IMR-90 (cell line): ENCODE measurements around the gene TMEM200A.

Source experiments
- POLR2A ChIP-seq: IDR thresholded peaks from 2 replicates; pipeline ENCODE4 v1.6.1; 2012; ENCODE audit warnings: mild to moderate bottlenecking, low read depth, low read length
- RFX5 ChIP-seq: IDR thresholded peaks from 2 replicates; pipeline ENCODE4 v1.8.0; 2012; ENCODE audit warnings: low read depth, mild to moderate bottlenecking, low read length, moderate library complexity
- TF ChIP-seq, protein P1 (sequence below): conservative IDR thresholded peaks from 2 replicates; pipeline ENCODE4 v1.5.1; 2012; ENCODE audit warnings: mild to moderate bottlenecking, low read depth, low read length, improper control_type of control experiment

DNA sequence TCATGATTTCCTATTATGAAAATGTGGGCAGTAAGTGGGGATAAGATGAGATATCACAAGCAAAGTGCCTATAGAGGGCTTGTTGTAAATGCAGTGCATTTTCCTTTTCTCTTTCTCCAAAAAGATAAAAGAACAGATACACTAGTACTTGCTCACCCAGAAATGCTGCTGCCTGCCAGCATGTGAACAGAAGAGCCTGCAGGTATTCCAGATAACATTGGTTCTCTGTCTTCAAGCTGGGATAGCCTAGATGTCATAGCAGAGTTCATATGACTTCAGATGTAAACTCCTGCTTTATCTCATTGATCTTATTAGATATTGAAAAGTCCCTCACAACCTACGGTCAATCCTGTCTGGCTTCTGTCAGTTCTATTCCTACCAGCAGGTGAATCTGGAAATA, 123.7 kb downstream of the TMEM200A start:
- TF ChIP-seq, protein P1, sequence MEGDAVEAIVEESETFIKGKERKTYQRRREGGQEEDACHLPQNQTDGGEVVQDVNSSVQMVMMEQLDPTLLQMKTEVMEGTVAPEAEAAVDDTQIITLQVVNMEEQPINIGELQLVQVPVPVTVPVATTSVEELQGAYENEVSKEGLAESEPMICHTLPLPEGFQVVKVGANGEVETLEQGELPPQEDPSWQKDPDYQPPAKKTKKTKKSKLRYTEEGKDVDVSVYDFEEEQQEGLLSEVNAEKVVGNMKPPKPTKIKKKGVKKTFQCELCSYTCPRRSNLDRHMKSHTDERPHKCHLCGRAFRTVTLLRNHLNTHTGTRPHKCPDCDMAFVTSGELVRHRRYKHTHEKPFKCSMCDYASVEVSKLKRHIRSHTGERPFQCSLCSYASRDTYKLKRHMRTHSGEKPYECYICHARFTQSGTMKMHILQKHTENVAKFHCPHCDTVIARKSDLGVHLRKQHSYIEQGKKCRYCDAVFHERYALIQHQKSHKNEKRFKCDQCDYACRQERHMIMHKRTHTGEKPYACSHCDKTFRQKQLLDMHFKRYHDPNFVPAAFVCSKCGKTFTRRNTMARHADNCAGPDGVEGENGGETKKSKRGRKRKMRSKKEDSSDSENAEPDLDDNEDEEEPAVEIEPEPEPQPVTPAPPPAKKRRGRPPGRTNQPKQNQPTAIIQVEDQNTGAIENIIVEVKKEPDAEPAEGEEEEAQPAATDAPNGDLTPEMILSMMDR, result no peak
- TF ChIP-seq POLR2A (no peak), RFX5 (no peak)
